BJ (cell line): ENCODE results near the gene ATP10B. TPM values are rescaled to one million over a fixed set of nuclear protein-coding genes. Genes with fewer than 3 reads are reported as not detected.
"Not testable (repeated sequence)": the region's sequence is repeated elsewhere in the genome, so short reads cannot be mapped to it uniquely, and the experiment has no call there.

ENCODE experiments used
- CTCF ChIA-PET: fragments of 350-600 bp; formaldehyde crosslinking; extraction: SDS; loops from one replicate; lab custom pipeline; 2021; ENCODE audit warnings: antibody characterized with exemption, inconsistent platforms; lab: Yijun Ruan, JAX
- POLR2A ChIA-PET: fragments of 300-600 bp; sonication (Branson Sonifier 250); formaldehyde crosslinking; extraction: SDS; loops from one replicate; lab custom pipeline; 2021; ENCODE audit warnings: antibody characterized with exemption; lab: Charles Lee
- DNase-seq: peaks from one replicate; pipeline ENCODE4 v3.0.0-alpha.2; 2011; ENCODE audit warnings: low read depth
- H3K27me3 ChIP-seq: 2 replicates; pipeline ENCODE4 v1.6.0; 2011; ENCODE audit warnings: low read length; ENCODE audit not compliant: control insufficient read depth, insufficient read depth
- H3K36me3 ChIP-seq: 2 replicates; pipeline ENCODE4 v1.5.1; 2011; ENCODE audit warnings: low read length; ENCODE audit not compliant: control insufficient read depth, insufficient read depth
- H3K4me3 ChIP-seq: 2 replicates; pipeline ENCODE4 v1.5.1; 2011; ENCODE audit warnings: low read depth, mild to moderate bottlenecking, control low read depth, low read length
- polyA plus RNA-seq: library from polyadenylated mRNA; depleted of rRNA; stranded (reverse); fragments of >200 nt; gene quantifications from 2 replicates; pipeline ENCODE4 v1.2.3, GENCODE V29; 2011
- TF ChIP-seq, protein P1 (sequence below): IDR thresholded peaks from 2 replicates; pipeline ENCODE4 v1.5.1; 2011; ENCODE audit warnings: low read depth, mild to moderate bottlenecking, control low read depth, inconsistent platforms, low read length, moderate library complexity; ENCODE audit not compliant: insufficient read depth

Gene ATP10B
- polyA plus RNA-seq, 1 experiment: not detected

DNA sequence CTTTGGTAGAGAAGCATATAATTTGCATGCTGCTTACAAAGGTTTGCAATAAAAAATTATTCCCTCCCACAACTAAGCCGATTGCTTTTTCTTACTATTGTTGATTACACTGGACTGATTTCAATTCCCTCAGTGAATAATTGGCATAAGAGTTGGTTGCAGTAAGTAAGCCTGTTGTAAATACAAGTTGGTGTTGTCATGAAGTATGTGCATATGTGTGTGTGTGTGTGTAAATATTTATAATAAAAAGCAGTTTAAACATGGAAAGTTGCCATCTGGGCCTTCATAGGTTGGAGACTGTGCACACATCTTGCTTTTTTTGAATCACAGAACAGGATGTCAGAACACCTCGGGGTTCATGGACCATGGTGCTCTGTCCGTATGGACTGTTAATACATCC is 131.2 kb downstream of the ATP10B start:
- no peaks in the 10 kb centered on the region for H3K36me3 ChIP-seq
- TF ChIP-seq, protein P1, sequence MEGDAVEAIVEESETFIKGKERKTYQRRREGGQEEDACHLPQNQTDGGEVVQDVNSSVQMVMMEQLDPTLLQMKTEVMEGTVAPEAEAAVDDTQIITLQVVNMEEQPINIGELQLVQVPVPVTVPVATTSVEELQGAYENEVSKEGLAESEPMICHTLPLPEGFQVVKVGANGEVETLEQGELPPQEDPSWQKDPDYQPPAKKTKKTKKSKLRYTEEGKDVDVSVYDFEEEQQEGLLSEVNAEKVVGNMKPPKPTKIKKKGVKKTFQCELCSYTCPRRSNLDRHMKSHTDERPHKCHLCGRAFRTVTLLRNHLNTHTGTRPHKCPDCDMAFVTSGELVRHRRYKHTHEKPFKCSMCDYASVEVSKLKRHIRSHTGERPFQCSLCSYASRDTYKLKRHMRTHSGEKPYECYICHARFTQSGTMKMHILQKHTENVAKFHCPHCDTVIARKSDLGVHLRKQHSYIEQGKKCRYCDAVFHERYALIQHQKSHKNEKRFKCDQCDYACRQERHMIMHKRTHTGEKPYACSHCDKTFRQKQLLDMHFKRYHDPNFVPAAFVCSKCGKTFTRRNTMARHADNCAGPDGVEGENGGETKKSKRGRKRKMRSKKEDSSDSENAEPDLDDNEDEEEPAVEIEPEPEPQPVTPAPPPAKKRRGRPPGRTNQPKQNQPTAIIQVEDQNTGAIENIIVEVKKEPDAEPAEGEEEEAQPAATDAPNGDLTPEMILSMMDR: no peak
- no peak for DNase-seq
- no peaks in the 10 kb centered on the region for H3K27me3 ChIP-seq
- POLR2A ChIA-PET: no interaction called here
- H3K4me3 ChIP-seq: no peak overlapping the region
- CTCF ChIA-PET: no interaction called here

DNA sequence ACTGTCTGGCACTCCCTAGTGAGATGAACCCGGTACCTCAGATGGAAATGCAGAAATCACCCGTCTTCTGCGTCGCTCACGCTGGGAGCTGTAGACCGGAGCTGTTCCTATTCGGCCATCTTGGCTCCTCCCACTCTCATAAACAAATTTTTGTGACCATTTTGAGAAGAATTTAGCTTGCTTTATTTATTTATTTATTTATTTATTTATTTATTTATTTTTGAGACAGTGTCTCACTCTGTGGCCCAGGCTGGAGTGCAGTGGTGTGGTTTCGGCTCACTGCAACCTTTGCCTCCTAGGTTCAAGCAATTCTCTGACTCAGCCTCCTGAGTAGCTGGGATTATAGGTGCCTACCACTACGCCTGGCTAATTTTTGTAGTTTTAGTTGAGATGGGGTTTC is 136.5 kb downstream of the ATP10B start:
- H3K27me3 ChIP-seq, POLR2A ChIA-PET, H3K4me3 ChIP-seq, DNase-seq, CTCF ChIA-PET, H3K36me3 ChIP-seq: not testable (repeated sequence)

DNA sequence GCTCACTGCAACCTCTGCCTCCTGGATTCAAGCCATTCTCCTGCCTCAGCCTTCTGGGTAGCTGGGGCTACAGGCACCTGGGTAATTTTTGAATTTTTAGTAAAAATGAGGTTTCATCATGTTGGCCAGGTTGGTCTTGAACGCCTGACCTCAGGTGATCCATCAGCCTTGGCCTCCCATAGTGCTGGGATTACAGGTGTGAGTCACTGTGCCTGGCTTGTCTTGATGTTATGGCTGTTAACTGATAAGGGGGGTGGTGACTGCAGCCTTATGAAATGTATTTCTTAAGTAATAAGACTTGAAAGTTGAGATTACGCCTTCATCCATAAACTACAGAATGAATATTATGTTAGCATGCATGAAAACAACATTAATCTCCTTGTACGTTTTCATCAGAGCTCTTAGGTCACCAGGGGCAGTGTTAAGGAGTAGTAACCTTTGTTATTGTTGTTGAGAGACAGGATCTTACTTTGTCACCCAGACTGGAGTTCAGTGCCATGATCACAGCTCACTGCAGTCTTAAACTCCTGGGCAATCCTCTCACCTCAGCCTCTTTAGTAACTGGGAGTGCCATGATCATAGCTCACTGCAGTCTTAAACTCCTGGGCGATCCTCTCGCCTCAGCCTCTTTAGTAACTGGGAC is 148.3 kb downstream of the ATP10B start:
- no peak overlapping the region for H3K4me3 ChIP-seq
- POLR2A ChIA-PET: no interaction called here

DNA sequence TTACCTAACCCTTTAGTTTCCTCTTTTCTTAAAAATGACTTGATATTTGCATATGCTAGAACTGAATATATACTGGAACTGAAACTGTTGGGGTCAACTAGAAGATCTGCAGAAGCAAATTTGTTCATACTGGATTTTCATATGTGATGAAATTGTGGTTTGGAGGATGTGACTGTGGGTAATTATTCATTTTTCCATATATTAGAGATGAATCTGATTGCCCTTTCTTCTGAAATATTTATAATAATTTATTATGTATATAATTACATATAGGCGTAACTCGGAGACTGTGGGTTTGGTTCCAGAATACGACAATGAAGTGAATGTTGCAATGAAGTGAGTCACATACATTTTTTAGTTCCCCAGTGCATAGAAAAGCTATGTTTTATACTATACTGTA is 149.1 kb downstream of the ATP10B start:
- no peak for DNase-seq
- Histone ChIP-seq H3K4me3 (no peak overlapping the region), H3K27me3 (no peaks in the 10 kb centered on the region), H3K36me3 (no peaks in the 10 kb centered on the region)
- ChIA-PET POLR2A (no interaction called here), CTCF (no interaction called here)
- TF ChIP-seq, protein P1: no peak

More for the DNA sequence above, 148.3 kb downstream of the ATP10B start:
- Histone ChIP-seq H3K36me3 (no peaks in the 10 kb centered on the region), H3K27me3 (no peaks in the 10 kb centered on the region)
- TF ChIP-seq, protein P1: no peak
- DNase-seq: no peak
- CTCF ChIA-PET: no interaction called here

DNA sequence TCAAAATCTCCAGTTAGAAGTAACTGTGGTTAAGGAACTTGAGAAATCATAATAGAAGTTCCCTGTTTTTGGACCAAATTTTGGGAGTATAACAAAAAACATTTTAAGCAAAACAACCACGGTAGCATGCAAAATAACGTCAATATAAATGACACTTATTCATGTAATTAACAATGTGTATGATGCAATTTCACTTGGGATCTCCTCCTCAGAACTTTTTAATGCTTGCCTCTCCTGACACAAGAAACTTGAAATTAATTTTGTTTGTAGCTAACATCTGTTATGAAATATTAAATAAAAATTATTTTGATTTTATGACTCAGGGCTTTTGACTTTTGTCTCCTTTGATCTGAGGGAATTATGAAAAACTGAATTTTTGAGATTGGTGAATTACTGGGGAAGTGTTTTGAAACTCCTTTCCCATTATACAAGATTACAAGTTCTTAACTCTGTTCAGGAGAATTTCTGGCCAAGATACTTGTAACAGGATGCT is 149.7 kb downstream of the ATP10B start:
- TF ChIP-seq, protein P1: no peak
- no peak for DNase-seq
- POLR2A ChIA-PET: no interaction called here
- Histone ChIP-seq H3K4me3 (no peak overlapping the region), H3K36me3 (no peaks in the 10 kb centered on the region), H3K27me3 (no peaks in the 10 kb centered on the region)
- CTCF ChIA-PET: no interaction called here

DNA sequence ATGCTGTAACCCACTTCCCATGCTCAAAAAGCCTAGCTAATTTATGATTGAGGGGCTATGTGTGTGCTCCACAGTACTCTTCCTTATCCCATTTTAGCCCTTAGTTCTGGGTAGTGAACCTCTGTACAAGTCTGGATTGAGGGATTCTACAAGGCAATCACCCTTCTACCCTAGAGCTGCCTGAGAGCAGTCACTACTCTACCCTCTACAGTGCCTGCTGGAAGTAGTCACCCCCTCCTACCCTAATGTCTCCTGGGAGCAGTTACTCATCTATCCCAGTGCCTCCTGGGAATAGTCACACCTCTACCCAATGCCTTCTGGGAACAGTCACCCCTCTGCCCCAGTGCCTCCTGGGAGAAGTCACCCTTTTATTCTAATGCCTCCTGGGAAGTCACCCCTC is 150.6 kb downstream of the ATP10B start:
- H3K36me3 ChIP-seq: no peaks in the 10 kb centered on the region
- H3K4me3 ChIP-seq: no peak overlapping the region
- TF ChIP-seq, protein P1: no peak
- CTCF ChIA-PET: no interaction called here
- POLR2A ChIA-PET: no interaction called here
- H3K27me3 ChIP-seq: no peaks in the 10 kb centered on the region
- no peak for DNase-seq
